Measurements from ENCODE around the gene NTPCR. TPM values are rescaled to one million over a fixed set of nuclear protein-coding genes. Genes with fewer than 3 reads are reported as not detected.

NTPCR gene
- total RNA-seq, 1 experiment from 2014 or later: 34.2 TPM

DNA sequence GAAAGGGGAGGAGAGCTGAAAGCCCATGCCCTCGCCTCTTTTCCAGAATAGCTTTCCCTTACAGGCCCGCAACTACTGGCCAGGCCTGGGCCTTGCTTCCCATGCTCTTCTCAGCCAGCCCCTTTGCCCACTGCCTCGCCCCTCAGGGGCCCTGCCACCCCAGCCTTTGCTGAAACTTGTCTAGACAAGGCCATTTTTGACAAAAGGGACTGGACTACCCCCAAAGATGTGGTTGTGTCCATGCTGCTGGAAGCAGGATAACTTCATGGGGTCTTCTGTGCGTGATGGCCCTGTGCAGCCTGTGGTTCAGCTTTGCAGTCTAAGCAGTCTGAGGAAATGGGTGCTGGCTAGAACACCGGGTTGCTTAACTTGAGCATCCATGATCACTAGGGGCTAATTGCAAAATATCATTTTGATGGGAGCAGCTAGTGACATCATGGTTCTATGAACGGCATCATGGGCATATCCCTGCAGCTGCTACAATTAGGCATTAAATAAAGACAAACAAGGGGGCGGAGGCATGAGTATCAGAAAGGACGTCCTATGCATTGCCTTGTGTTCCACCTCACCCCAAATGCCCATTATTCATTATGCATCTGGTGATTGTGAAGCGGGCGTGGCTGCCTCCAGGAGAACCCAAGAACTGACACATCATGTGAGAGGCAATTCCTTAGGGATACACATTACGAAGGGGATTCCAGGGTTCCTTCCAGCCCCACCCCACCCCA is 36.8 kb downstream of the NTPCR start:
- Histone ChIP-seq H3K4me3 (replicated peaks in 1 of 2; ENCODE audit: low read depth in 1 of 2, low read length in 2 of 2) (no peak overlapping the region), H3K36me3 (ENCODE audit: control insufficient read depth in 1 of 2, insufficient read depth in 2 of 2, low read length in 2 of 2) (no peaks in the 10 kb centered on the region), H3K4me2 (ENCODE audit: low read length) (no peak overlapping the region), H3K9ac (ENCODE audit: low read length) (no peak overlapping the region), H3K4me1 (ENCODE audit: control insufficient read depth in 1 of 2, insufficient read depth in 2 of 2, low read length in 2 of 2) (peaks cover 5 to 8% of the 10 kb centered on the region in 2 experiments; a peak in 1 of 4 replicates), H2AFZ (ENCODE audit: low read depth, low read length, poor library complexity, severe bottlenecking) (no peak overlapping the region), H3K27ac (ENCODE audit: low read depth, low read length) (no peak overlapping the region), H3K9me3 (ENCODE audit: control insufficient read depth in 1 of 2, insufficient read depth in 1 of 2, low read depth in 1 of 2, low read length in 2 of 2) (no peaks in the 10 kb centered on the region), H3K79me2 (ENCODE audit: insufficient read depth, low read length) (no peaks in the 10 kb centered on the region), H4K20me1 (ENCODE audit: insufficient read depth) (no peaks in the 10 kb centered on the region), H3K9me2 (ENCODE audit: insufficient read depth) (no peaks in the 10 kb centered on the region), H3K27me3 (ENCODE audit: insufficient read depth, low read length) (no peaks in the 10 kb centered on the region)
- ChIA-PET RAD21 (ENCODE audit: low non-redundant PET in 1 of 2, low total read pairs in 2 of 2, uncharacterized antibody in 2 of 2, unreplicated experiment in 2 of 2) (no interaction called here), POLR2A (no interaction called here), CTCF (no interaction called here)
- no peak for ATAC-seq
- TF ChIP-seq EGR1 (IDR thresholded peaks at IDR 0.05; ENCODE audit: low read depth) (no peak), CEBPB (IDR thresholded peaks at IDR 0.05; ENCODE audit: low read depth) (no peak), SIN3A (IDR thresholded peaks at IDR 0.05; ENCODE audit: low read depth) (no peak), CBX3 (IDR thresholded peaks at IDR 0.05; ENCODE audit: low read depth) (no peak), RAD21 (IDR thresholded peaks at IDR 0.05; ENCODE audit: low read depth) (no peak), FOSL1 (IDR thresholded peaks at IDR 0.05; ENCODE audit: low read depth) (no peak), TCF7L2 (IDR thresholded peaks at IDR 0.05; ENCODE audit: borderline replicate concordance, extremely low read depth, insufficient read depth, insufficient read length) (no peak), SP1 (IDR thresholded peaks at IDR 0.05; ENCODE audit: low read depth) (no peak), ELF1 (IDR thresholded peaks at IDR 0.05; ENCODE audit: borderline replicate concordance, low read depth) (no peak), JUND (IDR thresholded peaks at IDR 0.05) (no peak), SRF (IDR thresholded peaks at IDR 0.05; ENCODE audit: low read depth) (no peak)
- TF ChIP-seq, protein P1, sequence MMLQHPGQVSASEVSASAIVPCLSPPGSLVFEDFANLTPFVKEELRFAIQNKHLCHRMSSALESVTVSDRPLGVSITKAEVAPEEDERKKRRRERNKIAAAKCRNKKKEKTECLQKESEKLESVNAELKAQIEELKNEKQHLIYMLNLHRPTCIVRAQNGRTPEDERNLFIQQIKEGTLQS (IDR thresholded peaks at IDR 0.05): no peak
- TF ChIP-seq, protein P2, sequence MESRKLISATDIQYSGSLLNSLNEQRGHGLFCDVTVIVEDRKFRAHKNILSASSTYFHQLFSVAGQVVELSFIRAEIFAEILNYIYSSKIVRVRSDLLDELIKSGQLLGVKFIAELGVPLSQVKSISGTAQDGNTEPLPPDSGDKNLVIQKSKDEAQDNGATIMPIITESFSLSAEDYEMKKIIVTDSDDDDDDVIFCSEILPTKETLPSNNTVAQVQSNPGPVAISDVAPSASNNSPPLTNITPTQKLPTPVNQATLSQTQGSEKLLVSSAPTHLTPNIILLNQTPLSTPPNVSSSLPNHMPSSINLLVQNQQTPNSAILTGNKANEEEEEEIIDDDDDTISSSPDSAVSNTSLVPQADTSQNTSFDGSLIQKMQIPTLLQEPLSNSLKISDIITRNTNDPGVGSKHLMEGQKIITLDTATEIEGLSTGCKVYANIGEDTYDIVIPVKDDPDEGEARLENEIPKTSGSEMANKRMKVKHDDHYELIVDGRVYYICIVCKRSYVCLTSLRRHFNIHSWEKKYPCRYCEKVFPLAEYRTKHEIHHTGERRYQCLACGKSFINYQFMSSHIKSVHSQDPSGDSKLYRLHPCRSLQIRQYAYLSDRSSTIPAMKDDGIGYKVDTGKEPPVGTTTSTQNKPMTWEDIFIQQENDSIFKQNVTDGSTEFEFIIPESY (IDR thresholded peaks at IDR 0.05; ENCODE audit: extremely low read depth, insufficient replicate concordance, low read length): no peak
- TF ChIP-seq, protein P3, sequence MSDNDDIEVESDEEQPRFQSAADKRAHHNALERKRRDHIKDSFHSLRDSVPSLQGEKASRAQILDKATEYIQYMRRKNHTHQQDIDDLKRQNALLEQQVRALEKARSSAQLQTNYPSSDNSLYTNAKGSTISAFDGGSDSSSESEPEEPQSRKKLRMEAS (IDR thresholded peaks at IDR 0.05): no peak
- no peak for DNase-seq (ENCODE audit: low read depth, low spot score)
- intact Hi-C loops (cut with micrococcal nuclease): no loop called here
- no TSS peak for BruUV-seq (replicated peaks)

Measured in HCT116 (cell line).